IPS-18a (cell line): Measurements from ENCODE around the gene TMEFF2.

Source experiments
- H3K27ac ChIP-seq: one replicate; pipeline ENCODE4 v1.5.1; 2013; ENCODE audit warnings: low read length
- H3K27me3 ChIP-seq: one replicate; pipeline ENCODE4 v1.6.1; 2013; ENCODE audit warnings: mild to moderate bottlenecking, low read length; ENCODE audit not compliant: control insufficient read depth, insufficient read depth
- H3K36me3 ChIP-seq: one replicate; pipeline ENCODE4 v1.6.1; 2013; ENCODE audit warnings: low read depth, low read length; ENCODE audit not compliant: control insufficient read depth
- H3K4me1 ChIP-seq: one replicate; pipeline ENCODE4 v1.6.1; 2013; ENCODE audit warnings: low read depth, low read length; ENCODE audit not compliant: control insufficient read depth
- H3K4me3 ChIP-seq: one replicate; pipeline ENCODE4 v1.5.1; 2013; ENCODE audit warnings: low read length
- H3K9ac ChIP-seq: one replicate; pipeline ENCODE4 v1.6.1; 2013; ENCODE audit warnings: mild to moderate bottlenecking, low read length, moderate library complexity
- H3K9me3 ChIP-seq: one replicate; pipeline ENCODE4 v1.6.1; 2013; ENCODE audit warnings: low read depth, low read length; ENCODE audit not compliant: control insufficient read depth

Gene TMEFF2

DNA sequence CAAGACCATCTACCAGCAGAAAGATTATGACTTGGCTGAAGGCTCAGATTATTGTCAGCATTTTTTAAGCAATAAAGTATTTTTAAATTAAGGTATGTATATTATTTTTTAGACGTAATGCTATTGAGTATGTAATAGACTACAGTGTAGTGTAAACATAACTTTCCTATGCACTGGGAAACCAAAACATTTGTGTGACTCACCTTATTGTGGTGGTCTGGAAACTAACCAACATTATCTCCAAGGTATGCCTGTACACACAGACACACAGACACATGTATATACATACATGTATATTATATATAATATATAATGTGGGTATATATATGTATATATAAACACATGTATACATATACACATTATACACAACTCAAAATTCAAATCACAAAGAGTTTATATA, 9.1 kb upstream of the TMEFF2 start:
- no peaks in the 10 kb centered on the region for H3K36me3 ChIP-seq
- no peak overlapping the region for H3K4me3 ChIP-seq
- no peak overlapping the region for H3K9ac ChIP-seq
- H3K4me1 ChIP-seq: no peaks in the 10 kb centered on the region
- H3K27ac ChIP-seq: no peak overlapping the region
- H3K9me3 ChIP-seq: no peaks in the 10 kb centered on the region
- no peaks in the 10 kb centered on the region for H3K27me3 ChIP-seq

DNA sequence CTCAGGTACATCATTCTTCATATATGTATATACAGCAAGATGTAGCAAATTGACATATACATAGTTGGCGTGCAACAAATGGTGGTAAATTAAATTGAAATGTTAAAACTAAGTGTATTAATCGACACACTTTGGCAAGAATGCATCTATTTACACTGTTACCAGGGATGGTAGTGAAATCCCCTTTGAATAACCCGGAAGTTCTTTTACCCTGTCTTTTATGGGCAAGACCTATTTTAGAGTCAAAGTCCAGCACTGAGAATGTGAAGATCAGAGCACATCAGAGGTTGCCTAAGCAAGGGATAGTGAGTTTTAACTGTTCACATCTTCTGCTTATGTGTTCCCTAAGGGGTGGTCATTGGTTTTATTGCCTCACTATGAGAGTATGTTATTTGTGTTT, 7.6 kb upstream of the TMEFF2 start:
- Histone ChIP-seq H3K27ac (no peak overlapping the region), H3K36me3 (no peaks in the 10 kb centered on the region), H3K4me3 (no peak overlapping the region), H3K9ac (no peak overlapping the region), H3K4me1 (no peaks in the 10 kb centered on the region), H3K27me3 (peaks cover 14% of the 10 kb centered on the region), H3K9me3 (no peaks in the 10 kb centered on the region)

DNA sequence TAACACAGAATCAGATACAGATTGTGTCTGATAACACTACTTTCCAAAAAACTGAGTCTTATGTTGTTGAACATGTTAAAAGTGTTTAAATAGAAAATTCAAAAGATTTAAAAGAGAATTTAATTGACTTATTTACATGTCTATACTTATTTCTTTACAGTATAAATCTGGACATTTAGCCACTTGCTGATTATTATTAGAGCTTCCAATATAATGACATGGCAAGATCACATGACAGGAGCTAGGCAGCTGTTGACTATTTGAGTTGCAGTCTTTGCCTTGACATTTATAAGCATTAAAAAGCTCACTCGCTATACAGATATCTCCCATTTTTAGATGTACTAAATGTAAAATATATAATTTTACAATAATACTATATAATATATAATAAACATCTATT, 6.4 kb upstream of the TMEFF2 start:
- no peak overlapping the region for H3K27ac ChIP-seq
- H3K4me1 ChIP-seq: peaks cover 4% of the 10 kb centered on the region
- no peak overlapping the region for H3K9ac ChIP-seq
- H3K27me3 ChIP-seq: peaks cover 27% of the 10 kb centered on the region
- no peak overlapping the region for H3K4me3 ChIP-seq
- H3K36me3 ChIP-seq: no peaks in the 10 kb centered on the region
- no peaks in the 10 kb centered on the region for H3K9me3 ChIP-seq

DNA sequence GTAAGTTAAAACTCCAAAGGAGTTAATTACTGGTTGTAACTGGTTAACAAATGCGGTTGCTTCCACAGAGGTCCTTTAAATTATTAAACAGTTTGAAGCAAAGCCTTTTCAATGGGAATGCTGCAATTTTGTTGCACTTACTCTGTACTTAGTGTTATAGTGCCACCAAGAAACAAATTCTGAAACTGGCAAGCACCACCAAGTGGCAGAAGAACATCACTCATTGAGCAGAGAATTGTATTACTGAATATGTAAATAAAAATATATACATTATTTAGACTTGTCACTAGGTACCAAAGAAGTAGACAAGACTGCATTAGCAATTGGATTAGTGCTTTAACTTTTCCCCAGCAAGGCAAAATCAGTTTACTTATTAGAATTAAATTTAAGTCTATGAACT, 2.6 kb upstream of the TMEFF2 start:
- H3K36me3 ChIP-seq: no peaks in the 10 kb centered on the region
- peaks cover 4% of the 10 kb centered on the region for H3K4me1 ChIP-seq
- H3K4me3 ChIP-seq: no peak overlapping the region
- no peak overlapping the region for H3K27ac ChIP-seq
- no peak overlapping the region for H3K9ac ChIP-seq
- peaks cover 51% of the 10 kb centered on the region for H3K27me3 ChIP-seq
- H3K9me3 ChIP-seq: no peaks in the 10 kb centered on the region

DNA sequence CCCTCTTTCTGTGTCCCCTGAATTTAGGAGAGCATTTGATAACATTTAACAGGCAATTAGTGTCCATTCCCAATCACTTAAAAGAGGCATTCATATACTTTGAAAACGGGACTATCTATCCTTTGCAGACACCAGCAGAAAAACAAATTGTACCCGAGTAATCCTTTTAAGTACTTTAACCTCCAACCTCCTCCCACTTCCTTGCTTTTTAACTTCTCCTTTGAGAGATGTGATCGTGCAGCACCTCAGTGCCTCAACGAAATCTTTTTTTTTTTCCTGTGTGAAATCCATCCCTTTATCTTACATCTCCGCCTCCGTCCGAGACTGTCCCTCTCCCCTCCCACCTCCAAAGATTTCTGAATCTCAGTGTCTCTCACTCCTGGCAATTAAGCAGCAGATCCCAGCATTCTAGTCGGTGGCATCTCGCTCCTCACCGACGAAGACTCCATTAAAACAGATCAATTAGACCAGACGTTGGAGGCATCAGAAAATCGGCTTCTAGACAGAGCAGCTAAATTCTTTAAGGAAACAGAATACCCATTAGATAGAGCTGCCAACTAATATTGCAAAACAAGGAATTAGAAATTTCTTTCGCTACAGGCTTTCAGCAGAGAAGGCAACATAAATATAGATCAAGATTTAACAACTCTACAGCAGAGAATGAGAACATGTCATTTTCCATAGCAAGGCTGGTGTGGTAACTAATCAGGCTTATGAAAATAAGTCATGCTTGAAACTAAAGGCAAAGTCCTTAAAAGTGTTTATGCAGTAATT, 1.9 kb upstream of the TMEFF2 start:
- Histone ChIP-seq H3K36me3 (no peaks in the 10 kb centered on the region), H3K4me1 (peaks cover 4% of the 10 kb centered on the region), H3K9me3 (no peaks in the 10 kb centered on the region), H3K27ac (no peak overlapping the region), H3K27me3 (peaks cover 59% of the 10 kb centered on the region), H3K9ac (no peak overlapping the region), H3K4me3 (peak overlapping the region; percentile 78)

DNA sequence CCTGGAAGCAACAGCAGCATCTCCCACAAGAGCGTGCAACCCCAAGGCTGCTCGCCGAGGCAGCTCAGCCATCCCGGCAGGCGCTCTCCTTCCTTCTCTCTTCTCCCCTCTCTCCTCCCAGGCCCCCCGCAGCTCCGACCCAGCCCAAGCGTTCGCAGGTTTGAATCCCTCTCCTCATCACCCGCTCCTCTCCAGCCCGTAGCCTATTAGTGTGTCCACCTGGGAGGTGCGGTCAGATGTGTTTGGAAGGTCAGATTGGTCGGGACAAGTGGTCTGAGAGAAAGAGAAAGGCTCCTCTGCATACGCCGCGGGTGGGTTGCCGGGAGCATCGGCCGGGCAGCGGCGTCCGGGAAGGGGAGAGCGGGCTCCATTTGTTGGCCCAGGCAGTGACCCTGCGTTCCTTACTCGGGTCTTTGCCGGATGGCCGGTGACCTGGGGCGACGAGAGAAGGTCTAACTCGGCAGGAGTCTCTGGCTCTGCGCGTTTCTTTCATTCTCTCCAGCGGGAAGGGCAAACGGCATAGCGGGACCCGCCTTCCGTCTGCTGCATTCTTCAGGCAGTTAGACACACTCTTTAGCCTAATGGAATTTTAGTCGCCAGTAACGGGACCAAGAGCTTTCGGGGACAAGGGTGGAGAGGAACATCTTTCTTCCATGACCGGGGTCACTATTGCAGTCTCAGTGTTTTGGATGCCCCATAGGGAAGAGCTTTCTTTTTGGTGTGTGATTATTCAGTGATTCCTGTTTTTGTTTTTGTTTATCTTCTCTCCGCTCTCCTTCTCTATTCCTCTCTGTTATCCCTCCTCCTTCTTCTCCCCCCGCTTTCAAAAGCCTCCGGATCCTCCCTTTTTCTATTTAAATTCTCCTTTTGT, 1.1 kb upstream of the TMEFF2 start:
- peaks cover 66% of the 10 kb centered on the region for H3K27me3 ChIP-seq
- no peaks in the 10 kb centered on the region for H3K36me3 ChIP-seq
- H3K4me1 ChIP-seq: peaks cover 4% of the 10 kb centered on the region
- peak overlapping the region; percentile 3 for H3K9ac ChIP-seq
- H3K4me3 ChIP-seq: peak overlapping the region; percentile 78
- no peaks in the 10 kb centered on the region for H3K9me3 ChIP-seq
- no peak overlapping the region for H3K27ac ChIP-seq

DNA sequence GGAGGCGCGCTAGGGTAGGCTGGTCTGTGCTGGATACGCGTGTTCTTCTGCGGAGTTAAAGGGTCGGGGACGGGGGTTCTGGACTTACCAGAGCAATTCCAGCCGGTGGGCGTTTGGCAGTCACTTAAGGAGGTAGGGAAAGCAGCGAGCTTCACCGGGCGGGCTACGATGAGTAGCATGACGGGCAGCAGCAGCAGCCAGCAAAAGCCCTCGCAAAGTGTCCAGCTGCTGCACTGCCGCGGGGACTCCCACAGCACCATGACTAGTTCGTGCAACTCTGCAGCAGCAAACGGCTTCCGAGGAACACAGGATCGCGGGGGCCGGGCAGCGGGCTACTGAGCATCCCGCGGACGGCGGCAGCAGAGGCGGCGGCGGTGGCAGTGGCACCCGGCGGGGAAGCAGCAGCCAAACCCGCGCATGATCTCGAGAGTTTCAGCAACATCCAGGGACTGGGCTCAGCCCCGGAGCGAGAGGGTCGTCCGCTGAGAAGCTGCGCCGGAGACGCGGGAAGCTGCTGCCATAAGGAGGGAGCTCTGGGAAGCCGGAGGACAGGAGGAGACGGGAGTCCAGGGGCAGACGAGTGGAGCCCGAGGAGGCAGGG, 368 bp downstream of the TMEFF2 start:
- no peak overlapping the region for H3K9ac ChIP-seq

DNA sequence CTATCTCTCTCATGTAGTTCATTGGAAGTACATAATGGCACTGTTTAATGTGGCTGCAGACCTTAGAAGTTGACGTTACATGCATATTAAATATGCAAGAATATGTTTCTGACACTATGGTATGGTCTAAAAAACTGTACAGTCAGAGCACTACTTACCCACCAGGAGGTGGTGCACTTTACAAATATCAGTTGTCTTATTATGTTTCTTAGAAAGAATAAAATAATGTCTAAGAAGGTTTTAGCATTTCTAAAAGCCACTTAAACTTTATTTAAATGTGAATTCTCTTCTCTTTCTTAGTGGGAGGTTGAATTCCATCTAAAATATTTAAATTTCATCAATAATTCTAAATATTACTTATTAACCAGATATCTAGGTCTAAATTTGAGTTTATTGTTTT, 4.3 kb downstream of the TMEFF2 start:
- H3K4me3 ChIP-seq: no peak overlapping the region
- no peak overlapping the region for H3K9ac ChIP-seq

More for the DNA sequence above, 368 bp downstream of the TMEFF2 start:
- Histone ChIP-seq H3K4me3 (peak overlapping the region; percentile 78), H3K27me3 (peaks cover 66% of the 10 kb centered on the region), H3K4me1 (peaks cover 4% of the 10 kb centered on the region), H3K36me3 (no peaks in the 10 kb centered on the region), H3K27ac (no peak overlapping the region), H3K9me3 (no peaks in the 10 kb centered on the region)

DNA sequence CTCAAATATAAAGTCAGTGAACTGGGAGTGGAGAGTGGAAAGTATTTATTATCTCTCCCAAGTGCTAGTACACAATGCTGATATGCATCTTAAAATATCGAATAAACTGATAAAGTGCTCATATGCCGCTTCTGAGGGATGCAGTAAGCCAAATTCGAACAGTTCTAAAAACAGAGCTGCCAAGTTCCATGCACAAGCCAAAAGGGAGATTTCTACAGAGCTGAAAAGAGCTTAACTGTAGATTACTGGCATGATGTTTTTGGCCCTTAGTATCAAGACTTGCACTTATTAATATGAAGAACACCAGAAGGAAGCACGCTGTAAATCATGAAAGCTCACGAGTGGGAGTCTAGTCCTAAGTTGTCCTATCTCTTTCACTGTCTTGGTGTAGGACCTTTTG, 7.9 kb downstream of the TMEFF2 start:
- Histone ChIP-seq H3K9ac (no peak overlapping the region), H3K36me3 (no peaks in the 10 kb centered on the region), H3K27ac (no peak overlapping the region), H3K4me3 (no peak overlapping the region), H3K4me1 (no peaks in the 10 kb centered on the region), H3K27me3 (peaks cover 9% of the 10 kb centered on the region), H3K9me3 (no peaks in the 10 kb centered on the region)

More for the DNA sequence above, 4.3 kb downstream of the TMEFF2 start:
- no peaks in the 10 kb centered on the region for H3K9me3 ChIP-seq
- no peaks in the 10 kb centered on the region for H3K4me1 ChIP-seq
- peaks cover 36% of the 10 kb centered on the region for H3K27me3 ChIP-seq
- H3K36me3 ChIP-seq: no peaks in the 10 kb centered on the region
- no peak overlapping the region for H3K27ac ChIP-seq

DNA sequence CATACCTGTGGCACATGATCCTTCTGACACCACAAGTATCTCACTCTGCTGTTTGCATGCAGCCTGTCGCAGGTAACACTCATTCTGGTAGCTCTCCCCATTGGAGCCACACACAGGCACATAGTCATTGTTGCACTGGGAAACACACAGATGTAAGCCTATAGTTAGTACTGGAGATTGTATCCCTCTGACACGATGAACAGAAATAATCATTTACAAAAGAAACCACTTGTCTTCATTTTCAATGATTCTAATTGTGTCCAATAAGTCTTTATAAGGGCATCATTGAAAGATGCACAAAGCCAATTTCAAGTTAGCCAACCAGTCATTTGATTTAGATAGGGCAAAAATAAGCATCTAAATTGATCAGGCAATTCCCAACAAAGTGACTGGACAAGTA, 10.4 kb downstream of the TMEFF2 start:
- Histone ChIP-seq H3K27me3 (no peaks in the 10 kb centered on the region), H3K27ac (no peak overlapping the region), H3K36me3 (no peaks in the 10 kb centered on the region), H3K9me3 (no peaks in the 10 kb centered on the region), H3K4me3 (no peak overlapping the region), H3K9ac (no peak overlapping the region), H3K4me1 (no peaks in the 10 kb centered on the region)

DNA sequence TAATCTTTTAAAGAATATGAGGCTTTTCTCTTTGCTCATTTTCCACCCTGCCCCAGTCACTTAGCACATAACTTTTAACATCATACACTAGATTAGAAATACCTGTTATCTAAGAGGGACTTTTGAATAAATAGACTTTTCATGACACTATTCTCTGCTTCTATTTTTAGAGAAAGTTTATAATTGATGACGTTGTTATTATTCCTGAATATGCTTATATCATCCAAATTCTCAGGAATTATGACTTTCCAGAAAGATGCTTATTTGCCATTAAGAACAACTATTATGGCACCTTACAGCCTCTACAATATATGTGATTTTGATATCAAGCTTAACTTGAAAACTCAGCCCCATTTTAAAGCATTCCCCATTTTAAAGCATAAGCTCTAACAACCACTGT, 11.4 kb downstream of the TMEFF2 start:
- Histone ChIP-seq H3K4me1 (no peaks in the 10 kb centered on the region), H3K36me3 (no peaks in the 10 kb centered on the region), H3K9ac (no peak overlapping the region), H3K4me3 (no peak overlapping the region), H3K9me3 (no peaks in the 10 kb centered on the region), H3K27ac (no peak overlapping the region), H3K27me3 (no peaks in the 10 kb centered on the region)
